ENCODE data around the gene PARVB.

Gene PARVB

GRCh38 chr22:44094751-44095302 lies 70.7 kb downstream of the PARVB start:
- no peak for DNase-seq (ENCODE audit: low read depth)
- TF ChIP-seq MYC (IDR thresholded peaks at IDR 0.05; ENCODE audit: low read depth, low read length) (no peak), MAX (IDR thresholded peaks at IDR 0.05; ENCODE audit: low read depth, low read length) (no peak), CTCF (IDR thresholded peaks at IDR 0.05; ENCODE audit: low read depth, low read length) (no peak), POLR2A (IDR thresholded peaks at IDR 0.05; ENCODE audit: extremely low read depth, insufficient read length) (no peak)
- H3K4me3 ChIP-seq (ENCODE audit: low read depth, low read length) = no peak overlapping the region

GRCh38 chr22:44096736-44097135 lies 72.6 kb downstream of the PARVB start:
- TF ChIP-seq MYC (IDR thresholded peaks at IDR 0.05; ENCODE audit: low read depth, low read length) (no peak), POLR2A (IDR thresholded peaks at IDR 0.05; ENCODE audit: extremely low read depth, insufficient read length) (no peak), MAX (IDR thresholded peaks at IDR 0.05; ENCODE audit: low read depth, low read length) (no peak), CTCF (IDR thresholded peaks at IDR 0.05; ENCODE audit: low read depth, low read length) (no peak)
- no peak for DNase-seq (ENCODE audit: low read depth)
- no peak overlapping the region for H3K4me3 ChIP-seq (ENCODE audit: low read depth, low read length)

- TF ChIP-seq CTCF (IDR thresholded peaks at IDR 0.05; ENCODE audit: low read depth, low read length) (no peak), MYC (IDR thresholded peaks at IDR 0.05; ENCODE audit: low read depth, low read length) (no peak), POLR2A (IDR thresholded peaks at IDR 0.05; ENCODE audit: extremely low read depth, insufficient read length) (no peak), MAX (IDR thresholded peaks at IDR 0.05; ENCODE audit: low read depth, low read length) (no peak)
- no peak overlapping the region for H3K4me3 ChIP-seq (ENCODE audit: low read depth, low read length)
- DNase-seq (ENCODE audit: low read depth) = no peak
Observed at GRCh38 chr22:44097263-44098020, 73.3 kb downstream of the PARVB start.

- DNase-seq (ENCODE audit: low read depth) = no peak
- no peak overlapping the region for H3K4me3 ChIP-seq (ENCODE audit: low read depth, low read length)
- TF ChIP-seq MAX (IDR thresholded peaks at IDR 0.05; ENCODE audit: low read depth, low read length) (no peak), POLR2A (IDR thresholded peaks at IDR 0.05; ENCODE audit: extremely low read depth, insufficient read length) (no peak), CTCF (IDR thresholded peaks at IDR 0.05; ENCODE audit: low read depth, low read length) (no peak), MYC (IDR thresholded peaks at IDR 0.05; ENCODE audit: low read depth, low read length) (no peak)
Observed at GRCh38 chr22:44098021-44098739, 74.1 kb downstream of the PARVB start.

- no peak for DNase-seq (ENCODE audit: low read depth)
- no peak for TF ChIP-seq MYC (IDR thresholded peaks at IDR 0.05; ENCODE audit: low read depth, low read length)
- TF ChIP-seq POLR2A (IDR thresholded peaks at IDR 0.05; ENCODE audit: extremely low read depth, insufficient read length) = no peak
- TF ChIP-seq MAX (IDR thresholded peaks at IDR 0.05; ENCODE audit: low read depth, low read length) = no peak
- TF ChIP-seq CTCF (IDR thresholded peaks at IDR 0.05; ENCODE audit: low read depth, low read length) = no peak
- no peak overlapping the region for H3K4me3 ChIP-seq (ENCODE audit: low read depth, low read length)
Observed at GRCh38 chr22:44098966-44099530, 74.9 kb downstream of the PARVB start.
